Subcutaneous abdominal adipose tissue (tissue), 5 donors: ENCODE data around the gene TEX13A.

ENCODE experiments used
- H3K27ac ChIP-seq: one replicate; pipeline ENCODE4 v1.7.0; 2013; ENCODE audit warnings: low read depth, mild to moderate bottlenecking, inconsistent platforms, low read length, moderate library complexity
- H3K27me3 ChIP-seq, 5 donors: one replicate each; pipeline ENCODE4 v1.7.0; 2013; ENCODE audit warnings: low read length in 5 of 5, inconsistent platforms in 1 of 5; ENCODE audit not compliant: control insufficient read depth in 5 of 5, insufficient read depth in 4 of 5
- H3K36me3 ChIP-seq, 5 donors: one replicate each; pipeline ENCODE4 v1.7.0; 2013; ENCODE audit warnings: low read length in 5 of 5; ENCODE audit not compliant: control insufficient read depth in 5 of 5, insufficient read depth in 5 of 5
- H3K4me1 ChIP-seq, 5 donors: one replicate each; pipeline ENCODE4 v1.7.0; 2013; ENCODE audit warnings: low read length in 5 of 5, mild to moderate bottlenecking in 3 of 5, moderate library complexity in 1 of 5; ENCODE audit not compliant: control insufficient read depth in 5 of 5, insufficient read depth in 5 of 5
- H3K4me3 ChIP-seq, 5 donors: one replicate each; pipeline ENCODE4 v1.7.0; 2013; ENCODE audit warnings: low read length in 5 of 5, low read depth in 1 of 5
- H3K9ac ChIP-seq, 5 donors: one replicate each; pipeline ENCODE4 v1.7.0; 2013; ENCODE audit warnings: low read length in 5 of 5, mild to moderate bottlenecking in 4 of 5, moderate library complexity in 3 of 5
- H3K9me3 ChIP-seq, 5 donors: one replicate each; pipeline ENCODE4 v1.7.0; 2013; ENCODE audit warnings: low read length in 5 of 5; ENCODE audit not compliant: control insufficient read depth in 5 of 5
- donor health status: healthy.
- donor health status: healthy.
- donor health status: healthy.
- donor health status: healthy.
- donor health status: healthy.

TEX13A gene

GRCh38 chrX:105229146-105229545 is 8.7 kb upstream of the TEX13A start:
- peaks cover 0 to 2% (median 0%) of the 10 kb centered on the region in 5 donors for H3K27me3 ChIP-seq
- H3K9me3 ChIP-seq = no peaks in the 10 kb centered on the region
- no peak overlapping the region for H3K9ac ChIP-seq
- H3K36me3 ChIP-seq = no peaks in the 10 kb centered on the region
- no peak overlapping the region for H3K27ac ChIP-seq
- no peak overlapping the region for H3K4me3 ChIP-seq
- no peaks in the 10 kb centered on the region for H3K4me1 ChIP-seq

- no peak overlapping the region for H3K4me3 ChIP-seq
- no peaks in the 10 kb centered on the region for H3K36me3 ChIP-seq
- H3K27me3 ChIP-seq = peaks cover 0 to 2% (median 0%) of the 10 kb centered on the region in 5 donors
Measured at GRCh38 chrX:105228602-105229001, 8.1 kb upstream of the TEX13A start.

GRCh38 chrX:105226499-105226898 is 6.0 kb upstream of the TEX13A start:
- H3K9me3 ChIP-seq = no peaks in the 10 kb centered on the region
- no peak overlapping the region for H3K9ac ChIP-seq
- H3K27ac ChIP-seq = no peak overlapping the region
- H3K36me3 ChIP-seq = no peaks in the 10 kb centered on the region
- H3K27me3 ChIP-seq = peaks cover 0 to 7% (median 0%) of the 10 kb centered on the region in 5 donors
- H3K4me1 ChIP-seq = no peaks in the 10 kb centered on the region
- no peak overlapping the region for H3K4me3 ChIP-seq

More at GRCh38 chrX:105228602-105229001, 8.1 kb upstream of the TEX13A start:
- Histone ChIP-seq H3K27ac (no peak overlapping the region), H3K9me3 (no peaks in the 10 kb centered on the region), H3K9ac (no peak overlapping the region), H3K4me1 (no peaks in the 10 kb centered on the region)

GRCh38 chrX:105221374-105221773 is 880 bp upstream of the TEX13A start:
- peaks cover 0 to 10% (median 0%) of the 10 kb centered on the region in 5 donors for H3K9me3 ChIP-seq

GRCh38 chrX:105219454-105220401 is 766 bp downstream of the TEX13A start:
- no peak overlapping the region for H3K4me3 ChIP-seq
- H3K27me3 ChIP-seq = peaks cover 0 to 9% (median 3%) of the 10 kb centered on the region in 5 donors
- no peak overlapping the region for H3K9ac ChIP-seq
- H3K9me3 ChIP-seq = peaks cover 0 to 10% (median 0%) of the 10 kb centered on the region in 5 donors
- H3K27ac ChIP-seq = no peak overlapping the region
- H3K4me1 ChIP-seq = no peaks in the 10 kb centered on the region
- H3K36me3 ChIP-seq = no peaks in the 10 kb centered on the region

More at GRCh38 chrX:105221374-105221773, 880 bp upstream of the TEX13A start:
- Histone ChIP-seq H3K36me3 (no peaks in the 10 kb centered on the region), H3K4me3 (no peak overlapping the region), H3K9ac (no peak overlapping the region), H3K27ac (no peak overlapping the region), H3K27me3 (peaks cover 0 to 11% (median 3%) of the 10 kb centered on the region in 5 donors), H3K4me1 (no peaks in the 10 kb centered on the region)

- Histone ChIP-seq H3K4me3 (no peak overlapping the region), H3K27me3 (peaks cover 0 to 18% (median 3%) of the 10 kb centered on the region in 5 donors), H3K36me3 (no peaks in the 10 kb centered on the region), H3K9ac (no peak overlapping the region), H3K9me3 (no peaks in the 10 kb centered on the region), H3K4me1 (no peaks in the 10 kb centered on the region), H3K27ac (no peak overlapping the region)
Measured at GRCh38 chrX:105211066-105211575, 9.4 kb downstream of the TEX13A start.

GRCh38 chrX:105210258-105210657 is 10.2 kb downstream of the TEX13A start:
- no peak overlapping the region for H3K27ac ChIP-seq
- H3K36me3 ChIP-seq = no peaks in the 10 kb centered on the region
- H3K9ac ChIP-seq = no peak overlapping the region
- no peaks in the 10 kb centered on the region for H3K9me3 ChIP-seq
- H3K27me3 ChIP-seq = peaks cover 0 to 18% (median 3%) of the 10 kb centered on the region in 5 donors
- H3K4me1 ChIP-seq = no peaks in the 10 kb centered on the region
- H3K4me3 ChIP-seq = no peak overlapping the region

- H3K36me3 ChIP-seq = no peaks in the 10 kb centered on the region
- H3K9ac ChIP-seq = no peak overlapping the region
- no peaks in the 10 kb centered on the region for H3K4me1 ChIP-seq
- H3K9me3 ChIP-seq = no peaks in the 10 kb centered on the region
- H3K4me3 ChIP-seq = no peak overlapping the region
- H3K27me3 ChIP-seq = peaks cover 0 to 18% (median 4%) of the 10 kb centered on the region in 5 donors
- no peak overlapping the region for H3K27ac ChIP-seq
Measured at GRCh38 chrX:105209406-105209805, 11.1 kb downstream of the TEX13A start.

- H3K9me3 ChIP-seq = no peaks in the 10 kb centered on the region
- no peaks in the 10 kb centered on the region for H3K36me3 ChIP-seq
- peaks cover 0 to 9% (median 4%) of the 10 kb centered on the region in 5 donors for H3K27me3 ChIP-seq
- no peaks in the 10 kb centered on the region for H3K4me1 ChIP-seq
- no peak overlapping the region for H3K9ac ChIP-seq
- H3K27ac ChIP-seq = no peak overlapping the region
- H3K4me3 ChIP-seq = no peak overlapping the region
Measured at GRCh38 chrX:105191878-105192277, 28.6 kb downstream of the TEX13A start.

- H3K27ac ChIP-seq = no peak overlapping the region
- no peaks in the 10 kb centered on the region for H3K9me3 ChIP-seq
- no peaks in the 10 kb centered on the region for H3K4me1 ChIP-seq
- H3K36me3 ChIP-seq = no peaks in the 10 kb centered on the region
- no peak overlapping the region for H3K9ac ChIP-seq
- H3K27me3 ChIP-seq = peaks cover 0 to 16% (median 5%) of the 10 kb centered on the region in 5 donors
- no peak overlapping the region for H3K4me3 ChIP-seq
Measured at GRCh38 chrX:105190252-105190853, 30.1 kb downstream of the TEX13A start.
